Left kidney (tissue), 8 donors: Measurements from ENCODE around the gene RPS6KA6. TPM values are rescaled to one million over a fixed set of nuclear protein-coding genes. Genes with fewer than 3 reads are reported as not detected.

Experiments used
- DNase-seq: peaks from one replicate; pipeline ENCODE4 v3.0.0-alpha.2; 2013
- long read RNA-seq, 8 donors: transcript quantifications; one replicate each; lab custom pipeline, GENCODE V29; 2026
- polyA plus RNA-seq: library from polyadenylated mRNA; unstranded; fragments of 120-200 nt; gene quantifications from one replicate; pipeline ENCODE4 v1.2.1, GENCODE V29; 2013; ENCODE audit not compliant: insufficient read length

Gene RPS6KA6
- polyA plus RNA-seq: 23.2 TPM
- long read RNA-seq, donor 1: 0 reads
- long read RNA-seq, donor 2: 0 reads
- long read RNA-seq, donor 3: 0 reads
- long read RNA-seq, donor 4: 0 reads
- long read RNA-seq, donor 5, partial matches to known transcripts: 0 of 4 reads
- long read RNA-seq, donor 5, other reads (novel, unspliced or antisense): 0 of 4 reads
- long read RNA-seq, donor 6: 0 reads
- long read RNA-seq, donor 7, partial matches to known transcripts: 0 of 1 reads
- long read RNA-seq, donor 7, other reads (novel, unspliced or antisense): 0 of 1 reads
- long read RNA-seq, donor 8: 0 reads

DNA sequence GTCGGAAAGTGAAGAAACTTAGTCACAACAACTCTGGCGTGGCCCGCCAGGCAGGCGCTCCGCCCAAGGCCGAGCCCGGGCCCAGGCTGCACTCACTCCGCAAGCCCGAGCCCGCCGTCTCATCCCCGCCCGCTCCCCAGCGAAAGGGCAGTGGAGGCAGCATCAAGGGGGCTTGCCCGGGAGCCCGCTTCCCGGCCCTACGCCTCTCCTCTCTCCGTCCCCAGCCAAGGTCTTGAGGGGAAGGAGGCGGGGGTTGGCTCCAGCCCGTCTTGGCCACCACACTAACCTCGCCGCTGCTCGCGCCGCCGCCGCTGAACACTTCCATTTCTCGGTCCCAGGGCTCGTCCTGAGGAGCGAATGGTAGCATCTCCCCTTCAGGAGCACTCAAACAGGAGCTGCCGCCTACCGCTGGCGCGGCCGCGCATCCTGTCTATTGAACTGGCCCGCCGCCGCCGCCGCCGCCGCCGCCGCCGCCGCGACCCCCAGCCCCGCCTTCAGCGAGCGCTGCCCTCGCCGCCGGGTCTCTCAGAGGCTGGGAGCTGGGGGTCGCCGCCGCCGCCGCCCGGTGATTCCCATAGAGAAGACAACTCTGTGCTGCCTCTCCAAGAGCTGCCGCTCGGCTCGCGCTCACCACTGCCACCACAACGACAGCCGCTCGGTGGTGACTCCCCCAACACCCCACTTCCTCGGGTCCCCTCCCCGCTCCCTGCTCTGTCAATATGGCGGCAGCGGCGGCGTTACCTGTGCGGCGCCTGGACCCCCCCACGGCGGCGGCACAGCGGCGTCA lies at the start of gene RPS6KA6:
Gene RPS6KA6 (minus strand): TSS at position 667 of the 787 bp plus-strand sequence. CDS start 300 bp downstream, at position 367.
- DNase-seq: peak; percentile 19

DNA sequence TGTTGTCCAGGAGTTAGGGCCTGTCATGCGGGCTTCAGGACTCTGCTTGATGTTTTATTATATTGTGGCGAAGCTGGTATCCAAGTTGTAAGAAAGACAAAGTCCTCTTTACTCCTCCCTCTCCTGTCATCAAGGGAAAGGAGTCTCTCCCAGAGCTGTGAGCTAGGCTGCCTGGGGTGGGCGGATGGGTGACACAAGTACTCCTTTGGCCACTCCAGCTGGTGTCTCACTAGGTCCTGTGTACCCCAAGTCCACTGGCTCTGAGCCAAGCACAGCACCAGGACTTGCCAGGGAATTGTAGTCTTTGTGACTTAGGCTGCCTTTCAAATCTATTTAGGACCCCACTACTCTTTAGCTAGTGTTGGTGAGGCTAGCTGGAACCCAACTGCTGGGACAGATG lies 36.7 kb upstream of the RPS6KA6 start:
- DNase-seq: no peak

DNA sequence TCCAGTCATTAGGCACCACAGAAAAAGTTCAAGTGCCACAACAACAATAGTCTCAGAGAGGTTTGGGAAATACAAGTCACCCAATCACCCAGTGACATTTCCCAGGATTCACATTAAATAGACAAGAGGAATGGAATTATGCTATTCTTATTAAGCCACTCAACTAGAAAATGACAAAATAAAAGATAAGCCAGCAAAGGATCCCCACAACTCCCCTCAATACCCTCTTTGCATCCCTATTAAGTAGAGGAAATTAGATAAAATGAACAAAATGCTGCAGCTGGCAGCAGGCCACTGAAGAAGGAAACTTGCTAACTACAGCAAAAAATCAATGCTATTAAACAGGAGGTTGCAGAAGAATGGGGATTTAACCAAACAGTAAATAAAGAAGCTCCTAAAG lies 35.3 kb upstream of the RPS6KA6 start:
- DNase-seq: no peak

DNA sequence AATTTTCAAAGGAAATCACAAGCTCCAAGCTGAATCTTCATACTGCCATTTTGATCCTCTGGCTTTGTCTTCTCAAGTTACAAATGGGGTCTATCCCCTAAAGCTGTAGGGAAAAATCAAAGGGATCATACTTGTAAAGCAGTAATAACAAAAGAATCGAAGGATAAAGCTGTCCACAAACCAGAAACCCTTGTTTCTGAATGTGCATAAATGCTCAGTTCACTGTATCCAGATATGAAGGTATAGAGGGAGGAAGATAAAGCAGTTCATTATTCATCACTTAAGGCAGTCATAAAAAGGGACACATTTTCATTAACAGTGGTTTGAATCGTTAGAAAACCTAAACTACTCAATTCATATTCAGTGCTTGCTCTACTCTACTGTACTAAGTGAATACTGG lies 33.2 kb upstream of the RPS6KA6 start:
- no peak for DNase-seq

DNA sequence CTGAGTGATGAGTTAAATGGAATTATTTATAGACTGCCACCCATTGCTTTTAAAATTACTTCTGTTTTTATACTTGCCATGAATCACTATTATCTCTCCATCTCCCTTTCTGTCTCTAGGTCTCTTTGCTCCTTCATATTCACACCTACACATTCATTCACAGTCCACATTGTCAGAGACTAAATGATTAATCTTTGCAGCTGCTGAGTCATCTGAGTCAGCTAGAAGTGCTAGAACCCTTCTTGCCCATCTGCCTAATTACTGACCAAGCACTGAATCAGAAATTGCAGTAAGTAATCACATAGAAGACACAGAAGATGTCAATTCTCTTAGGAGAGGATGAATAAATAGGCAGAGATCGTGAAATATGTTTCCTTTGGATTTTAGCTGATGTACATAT lies 31.6 kb upstream of the RPS6KA6 start:
- no peak for DNase-seq

DNA sequence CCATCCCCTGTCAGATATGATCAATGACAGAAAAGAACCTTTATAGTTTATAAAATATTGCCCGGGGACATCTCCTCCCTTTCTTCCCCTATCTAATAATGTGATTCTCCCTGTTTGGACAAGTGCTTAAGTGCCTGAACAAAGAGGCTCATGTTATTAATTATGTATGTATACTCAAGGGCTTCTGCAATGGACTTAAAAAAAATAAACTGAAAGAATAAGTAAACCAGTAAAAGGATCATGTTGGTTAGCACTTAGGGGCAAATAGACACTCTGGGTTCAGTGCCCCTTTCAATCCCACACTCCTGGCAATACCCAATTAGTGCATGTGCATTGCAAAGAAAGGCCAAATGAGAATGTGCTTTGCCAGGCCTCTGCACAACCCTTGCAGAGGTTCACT lies 30.7 kb upstream of the RPS6KA6 start:
- no peak for DNase-seq

DNA sequence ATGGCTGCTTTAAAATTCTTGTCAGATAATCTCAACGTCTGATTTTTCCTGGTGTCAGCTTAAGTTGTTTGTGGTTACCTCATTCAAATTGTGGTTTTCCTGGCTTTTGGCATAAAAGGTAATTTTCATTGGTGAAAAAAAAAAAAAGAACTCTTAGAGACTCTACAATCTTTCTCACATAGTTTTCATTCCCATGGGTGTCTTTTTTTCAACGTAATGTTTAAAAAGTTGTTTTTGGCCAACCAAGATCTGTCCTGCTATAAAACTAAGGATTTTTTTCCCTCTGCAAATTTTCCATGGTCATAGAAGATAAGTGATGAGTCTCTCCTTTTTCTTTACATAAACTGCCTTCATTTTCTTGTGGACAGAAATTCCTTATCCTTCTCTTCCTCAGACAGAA lies 28.9 kb upstream of the RPS6KA6 start:
- no peak for DNase-seq

DNA sequence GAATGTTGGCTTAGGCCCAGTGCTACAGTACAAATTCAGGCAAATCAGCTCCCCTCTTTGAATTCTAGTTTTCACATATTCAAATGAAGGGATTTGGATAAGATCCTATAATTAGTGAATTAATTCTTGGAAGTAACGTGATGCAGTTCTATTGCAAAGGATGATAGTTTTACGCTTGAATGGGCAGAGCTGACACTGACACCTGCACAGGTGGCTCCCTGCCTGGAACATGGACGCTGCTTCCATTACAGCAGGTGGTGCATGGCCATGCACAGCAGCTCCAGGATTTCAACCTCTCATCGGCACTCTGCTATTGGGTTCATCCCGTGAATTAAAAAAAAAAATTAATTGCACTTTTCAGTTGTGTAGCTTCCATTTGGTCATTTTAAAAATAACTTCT lies 28.4 kb upstream of the RPS6KA6 start:
- DNase-seq: no peak

DNA sequence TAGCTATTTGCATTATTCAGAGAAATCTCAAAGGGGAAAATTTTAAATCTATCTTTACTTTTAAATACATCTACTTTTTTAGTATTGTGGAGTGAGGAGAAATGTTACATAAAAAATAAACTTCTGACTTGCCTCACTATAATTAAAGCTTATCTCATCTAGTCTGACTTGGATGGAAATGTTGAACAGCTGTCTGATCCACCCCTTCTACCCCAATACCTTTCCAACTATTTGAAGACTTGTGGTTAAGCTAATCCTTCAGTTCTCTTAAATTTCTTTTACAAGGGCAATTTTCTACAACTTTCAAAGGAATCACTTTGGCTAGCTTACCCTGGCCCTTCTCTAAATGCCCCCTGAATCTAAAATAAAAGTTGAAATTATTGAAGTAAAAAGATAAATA lies 17.3 kb upstream of the RPS6KA6 start:
- no peak for DNase-seq

DNA sequence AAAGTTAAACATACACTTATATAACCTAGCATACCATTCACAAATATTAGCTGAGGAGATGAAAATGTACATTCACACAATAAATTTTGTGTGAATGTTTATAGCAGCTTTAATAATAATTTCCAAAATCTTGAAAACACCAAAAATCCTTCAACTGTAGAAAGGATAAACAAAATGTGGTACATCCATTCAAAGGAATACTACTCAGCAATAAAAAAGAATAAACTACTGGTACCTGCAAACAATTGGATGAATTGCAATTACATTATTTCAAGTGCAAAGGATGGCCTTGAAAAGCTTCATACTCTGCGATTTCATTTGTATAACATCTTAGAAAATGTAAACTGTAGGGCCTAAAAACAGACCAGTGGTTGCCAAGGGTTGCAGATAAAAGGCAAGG lies 11.7 kb upstream of the RPS6KA6 start:
- no peak for DNase-seq

DNA sequence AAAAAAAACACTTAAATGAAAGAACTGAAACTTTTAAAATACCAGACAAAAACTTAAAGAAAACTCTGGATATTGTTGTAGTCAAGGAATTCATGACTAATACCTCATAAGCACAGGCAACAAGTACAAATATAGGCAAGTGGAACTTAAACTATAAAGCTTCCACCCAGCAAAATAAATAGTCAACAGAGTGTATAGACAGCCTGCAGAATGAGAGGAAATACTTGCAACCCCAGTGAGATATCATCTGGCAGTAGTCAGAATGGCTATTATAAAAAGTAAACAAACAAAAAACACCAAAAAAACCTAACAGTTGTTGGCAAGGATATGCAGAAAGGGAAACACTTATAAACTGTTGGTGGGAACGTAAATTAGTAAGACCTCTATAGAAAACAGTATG lies 9.6 kb upstream of the RPS6KA6 start:
- DNase-seq: no peak

DNA sequence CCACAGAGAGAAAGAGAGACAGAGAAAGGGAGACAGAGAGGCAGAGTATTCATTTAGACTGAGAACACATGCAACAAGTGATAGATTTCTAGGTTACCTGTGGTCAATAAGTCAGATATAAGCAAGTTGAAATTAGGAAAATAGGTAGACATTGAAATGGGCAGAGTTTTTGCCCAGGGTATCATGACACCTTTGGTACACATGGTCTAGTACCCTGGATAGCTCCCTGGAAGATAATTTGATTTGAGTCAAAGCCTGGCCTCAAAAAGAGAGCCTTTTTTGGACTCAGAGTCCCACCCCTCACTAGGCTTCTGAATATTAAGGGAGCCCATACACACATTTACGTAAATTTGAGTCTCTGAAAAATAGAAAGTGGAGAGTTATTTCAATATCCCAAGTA lies 4.0 kb upstream of the RPS6KA6 start:
- DNase-seq: no peak

DNA sequence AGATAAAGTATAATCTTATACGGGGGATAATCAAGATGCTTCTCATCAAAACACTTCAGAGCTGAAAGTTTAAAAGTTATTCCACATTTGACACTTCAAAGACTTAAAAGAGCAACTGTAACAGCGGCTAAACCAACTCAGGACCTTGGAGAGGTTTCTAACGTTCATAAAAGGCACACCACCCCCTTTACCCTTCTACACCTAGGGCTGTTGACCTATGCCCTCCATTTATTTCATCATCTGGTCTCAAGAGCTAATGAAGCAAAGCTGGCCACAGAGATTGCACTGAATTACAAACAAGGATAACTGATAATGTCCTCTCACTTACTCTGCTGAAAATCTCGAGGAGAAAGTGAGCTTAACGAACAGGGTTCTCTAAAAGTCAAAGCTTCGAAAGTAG lies 1.1 kb upstream of the RPS6KA6 start:
- DNase-seq: no peak

DNA sequence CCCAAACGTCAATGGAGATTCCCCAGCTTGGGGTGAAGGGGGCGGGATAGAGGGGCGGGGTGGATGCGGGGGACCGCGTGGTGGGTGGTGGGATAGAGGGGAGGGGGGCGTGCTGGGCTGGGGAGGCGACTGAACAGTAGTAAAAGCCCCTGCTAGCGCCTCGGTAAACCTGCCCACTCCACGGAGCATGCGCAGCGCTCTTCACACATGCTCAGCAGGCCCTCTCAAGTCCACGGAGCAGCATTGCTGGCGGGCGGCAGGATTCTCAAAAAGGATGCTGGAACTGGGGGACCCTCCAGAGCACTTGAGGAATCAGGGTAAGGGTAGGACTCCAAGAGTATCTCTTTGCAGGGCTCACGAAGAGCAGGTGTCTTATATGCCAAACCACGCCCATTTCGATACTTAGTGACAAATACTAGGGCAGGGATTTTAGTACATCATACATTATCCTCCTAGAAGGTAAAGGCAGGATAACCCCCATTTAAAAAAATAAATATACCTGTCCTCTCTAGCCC lies 378 bp upstream of the RPS6KA6 start:
- DNase-seq: peak; percentile 70

DNA sequence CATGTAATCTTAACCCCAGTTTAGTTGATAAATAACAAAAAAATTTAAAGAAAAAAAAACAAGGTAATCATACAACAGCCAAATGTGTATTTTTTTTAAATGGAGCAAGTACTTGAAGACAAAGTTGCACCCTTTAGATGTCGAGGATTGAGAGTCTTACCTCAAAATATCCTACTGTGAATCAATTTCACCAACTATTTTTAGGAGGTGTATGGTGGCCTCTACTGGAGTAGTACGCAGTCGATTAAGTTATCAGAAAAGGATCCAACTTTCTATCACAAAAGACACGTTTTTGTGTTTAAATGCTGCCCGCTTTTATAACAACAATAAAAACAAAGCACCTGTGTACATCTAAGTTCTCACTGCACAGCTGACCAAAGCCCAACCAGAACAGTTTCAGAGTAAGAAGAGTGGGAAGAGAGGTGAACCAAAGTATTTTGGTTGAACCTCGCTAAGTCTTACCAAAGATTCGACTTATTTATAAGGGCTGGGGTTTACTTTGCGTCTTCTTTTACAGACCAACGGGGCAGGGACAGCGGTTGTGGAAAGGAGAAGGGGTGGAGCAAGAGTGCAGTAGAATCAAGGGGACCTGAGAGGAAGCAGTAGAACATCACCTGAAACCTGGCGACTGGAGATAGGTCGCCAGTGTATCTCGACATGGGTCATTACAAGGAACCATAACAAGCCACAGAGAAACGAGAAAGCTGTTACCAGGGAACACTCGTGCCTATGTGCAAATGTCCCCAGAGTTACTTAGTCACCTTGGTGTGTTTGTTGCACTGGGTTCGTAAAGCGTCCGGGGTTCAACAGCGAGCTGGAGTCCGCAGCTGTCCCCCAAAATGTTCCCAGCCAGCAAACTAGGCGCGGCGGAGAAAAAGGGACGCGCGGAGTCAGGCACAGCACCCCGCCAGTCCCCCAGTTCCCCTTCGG lies 1.1 kb downstream of the RPS6KA6 start:
- DNase-seq: peak; percentile 18

DNA sequence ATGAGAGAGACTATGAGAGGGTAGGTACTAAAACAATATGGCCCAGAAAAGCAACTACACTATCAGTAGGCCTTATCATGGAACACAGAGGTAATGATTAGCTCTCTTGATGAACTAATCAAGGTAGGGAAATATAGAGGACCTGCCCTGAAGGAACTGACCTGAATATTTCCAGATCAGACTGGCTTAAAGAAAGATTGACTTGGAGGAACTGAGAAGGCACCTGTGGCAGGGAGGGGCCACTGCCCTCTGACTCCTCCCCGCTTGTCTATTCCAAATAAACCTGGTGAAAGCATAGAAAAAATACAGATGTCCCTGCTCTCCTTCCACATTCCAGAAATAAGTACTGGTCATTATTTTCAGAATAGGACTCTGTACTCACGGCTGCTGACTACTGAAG lies 5.5 kb downstream of the RPS6KA6 start:
- DNase-seq: no peak

DNA sequence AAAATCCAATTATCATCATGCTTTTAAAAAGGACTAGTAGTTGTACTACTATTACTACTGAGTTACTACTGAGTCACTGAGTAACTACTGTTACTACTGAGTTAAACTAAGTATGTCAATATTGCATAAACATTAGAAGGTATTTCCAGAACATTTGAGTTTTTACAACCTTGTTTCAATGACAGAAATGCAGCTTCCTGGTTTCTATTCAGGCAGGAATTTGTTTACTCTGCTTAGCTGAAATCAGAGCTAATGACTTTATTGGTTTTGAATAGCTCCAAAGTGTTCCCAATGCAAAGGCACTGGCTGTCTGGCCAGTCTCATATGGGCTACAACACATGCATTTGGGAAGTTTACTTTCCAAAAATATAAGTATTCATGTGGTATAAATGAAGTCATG lies 12.0 kb downstream of the RPS6KA6 start:
- DNase-seq: no peak

DNA sequence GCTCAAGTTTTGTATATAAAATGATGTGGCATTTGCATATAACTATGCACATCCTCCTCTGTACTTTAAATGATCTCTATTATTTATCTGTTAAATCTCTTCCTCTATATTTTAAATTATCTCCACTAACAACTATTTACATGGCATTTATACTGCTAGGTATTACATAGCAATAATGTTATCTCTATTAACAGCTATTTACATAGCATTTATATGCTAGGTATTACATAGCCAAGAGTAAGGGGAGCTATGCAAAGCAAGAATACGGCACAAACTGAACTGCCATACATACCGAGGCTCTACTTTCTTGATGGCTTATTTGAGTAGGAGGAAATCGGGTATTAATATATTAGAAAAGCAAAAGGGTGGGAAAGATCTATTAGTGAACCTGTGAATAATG lies 12.7 kb downstream of the RPS6KA6 start:
- no peak for DNase-seq

DNA sequence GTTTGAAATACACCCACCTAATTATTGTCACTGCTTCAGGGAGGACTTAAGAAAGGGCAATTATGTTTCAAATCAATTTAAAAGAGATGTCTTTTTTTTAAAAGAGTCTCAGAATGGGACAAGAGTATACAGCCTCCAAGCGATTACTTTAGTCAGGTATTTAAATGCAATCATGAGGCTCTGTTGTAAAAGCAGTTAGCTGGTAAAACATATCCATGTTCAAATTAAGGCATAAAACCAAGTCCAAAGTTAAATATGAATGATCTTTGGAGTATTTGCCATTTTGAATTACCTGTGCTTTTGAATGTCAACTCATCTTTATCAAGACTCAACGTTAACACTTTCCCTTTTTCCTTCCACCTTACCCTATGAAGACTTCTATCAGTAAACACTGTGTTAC lies 13.7 kb downstream of the RPS6KA6 start:
- DNase-seq: no peak

DNA sequence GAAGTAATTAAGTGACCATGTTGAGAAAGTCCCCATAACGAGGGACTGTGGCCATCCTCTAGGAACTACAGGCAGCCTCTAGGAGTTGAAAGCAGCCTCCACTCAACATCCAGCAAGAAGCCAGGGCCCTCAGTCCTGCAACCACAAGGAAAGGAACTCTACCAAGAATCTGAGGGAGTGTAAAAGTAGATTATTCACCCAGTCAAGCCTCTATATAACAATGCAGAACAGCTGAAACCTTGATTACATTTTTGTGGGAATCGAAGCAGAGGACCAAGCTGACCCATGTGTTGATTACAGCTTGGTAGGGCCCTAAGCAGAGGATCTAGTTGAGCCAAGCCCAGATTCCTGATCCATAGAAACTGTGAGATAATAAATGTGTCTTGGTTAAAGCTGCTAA lies 17.1 kb downstream of the RPS6KA6 start:
- no peak for DNase-seq

DNA sequence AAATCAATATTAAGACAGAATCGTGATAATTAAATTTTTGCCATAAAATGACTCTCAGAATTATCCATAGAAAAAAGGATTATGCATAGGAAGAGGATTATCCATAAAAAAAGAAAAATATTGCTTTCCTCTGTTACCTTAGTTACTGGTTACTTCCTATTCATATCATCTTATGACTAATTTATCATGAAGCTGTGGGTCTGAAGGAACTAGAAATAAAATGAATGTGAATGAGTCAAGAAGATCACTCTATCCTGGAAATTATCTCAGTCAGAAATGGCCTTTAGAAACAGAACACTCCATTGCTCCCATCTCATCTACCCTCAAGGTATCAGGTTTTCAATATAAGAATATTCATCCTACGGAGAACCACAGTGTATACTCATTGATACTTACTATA lies 19.4 kb downstream of the RPS6KA6 start:
- DNase-seq: no peak

DNA sequence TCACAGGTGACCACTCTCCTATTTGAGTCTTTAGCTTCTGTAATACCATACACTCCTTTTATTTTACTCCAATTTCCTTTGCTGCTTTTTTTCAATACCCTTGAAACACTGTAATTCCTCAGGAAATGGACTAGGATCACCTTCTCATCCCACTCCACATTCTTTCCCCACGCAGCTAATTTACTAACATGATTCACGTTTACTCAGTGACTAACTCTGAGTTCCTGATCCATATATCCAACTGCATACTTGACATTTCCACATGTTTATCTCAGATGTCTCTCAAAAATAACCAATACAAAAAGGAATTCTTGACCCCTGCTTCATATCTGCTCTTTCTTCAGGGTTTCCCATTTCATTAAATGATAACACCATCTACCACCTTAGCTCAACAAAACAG lies 19.9 kb downstream of the RPS6KA6 start:
- no peak for DNase-seq

DNA sequence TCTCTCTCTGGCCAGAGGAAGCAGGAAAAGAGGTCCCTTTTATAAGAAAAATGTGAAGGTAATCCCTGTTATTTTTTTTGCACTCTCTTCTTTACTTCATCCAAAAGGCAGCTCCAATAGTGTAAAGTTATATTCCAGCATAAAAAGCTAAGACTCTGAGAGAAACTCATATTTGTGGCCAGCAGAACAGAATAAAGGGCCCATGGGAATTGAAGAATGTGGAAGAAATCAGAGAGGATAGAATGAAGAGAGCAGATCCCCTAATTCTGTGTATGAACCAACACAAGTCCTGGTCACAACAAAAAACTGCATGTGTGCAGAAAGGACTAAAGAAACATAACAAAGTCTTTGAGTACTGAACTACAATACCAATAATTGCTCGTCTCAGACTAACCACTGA lies 22.3 kb downstream of the RPS6KA6 start:
- no peak for DNase-seq
